ENCODE results near the gene RFTN1.

Gene RFTN1

DNA sequence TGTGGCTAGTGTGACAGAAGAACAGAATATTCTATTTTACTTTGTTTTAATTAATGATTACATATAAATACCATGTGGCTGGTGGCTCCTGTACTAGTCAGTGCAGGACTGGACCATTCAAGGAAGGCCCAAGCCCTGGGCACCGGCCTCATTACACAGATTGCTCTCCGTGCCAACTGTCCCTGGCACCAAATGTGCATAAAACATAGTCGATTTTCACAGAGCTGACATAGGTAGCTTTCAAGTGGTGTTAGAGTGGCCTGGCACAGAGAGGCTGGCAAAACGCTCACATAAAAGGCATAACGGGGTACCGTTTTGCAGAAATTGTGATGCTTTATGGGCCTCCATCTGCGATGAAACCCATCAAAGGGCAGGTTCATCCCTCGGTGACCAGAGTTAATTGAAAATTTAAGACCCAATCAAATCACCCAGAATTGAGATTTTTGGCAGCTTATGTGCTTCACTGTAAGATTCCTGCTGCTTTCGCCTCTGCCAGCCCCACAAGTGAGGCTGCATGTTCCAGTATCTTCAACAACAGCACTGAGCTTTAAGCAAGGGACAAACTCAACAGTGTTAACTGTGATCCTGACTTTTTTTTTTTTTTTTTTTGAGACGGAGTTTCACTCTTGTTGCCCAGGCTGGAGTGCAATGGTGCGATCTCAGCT lies 25.9 kb downstream of the RFTN1 start:
- DNase-seq = no peak

DNA sequence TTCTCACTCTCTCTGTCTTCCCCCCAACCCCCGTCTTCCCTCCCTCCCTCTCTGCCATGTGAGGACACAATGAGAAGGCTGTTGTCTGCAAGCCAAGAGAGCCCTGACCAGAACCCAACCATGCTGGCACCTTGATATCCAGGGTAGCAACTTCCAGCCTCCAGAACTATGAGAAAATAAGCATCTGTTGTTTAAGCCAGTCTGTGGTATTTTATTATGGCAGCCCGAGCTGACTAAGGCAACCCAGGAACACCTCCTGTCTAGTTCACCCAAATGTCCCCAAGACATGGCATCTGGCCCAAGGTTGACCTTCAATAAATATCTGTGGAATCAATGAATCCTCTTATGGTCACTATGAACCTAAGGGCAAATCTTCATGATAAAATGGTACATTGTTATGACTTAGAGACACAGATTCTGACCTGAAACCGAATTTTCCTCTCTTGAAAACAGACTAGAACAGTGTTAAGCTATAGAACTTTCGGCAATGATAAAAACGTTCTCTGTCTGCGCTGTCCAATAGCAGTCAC lies 26.5 kb downstream of the RFTN1 start:
- no peak for DNase-seq

DNA sequence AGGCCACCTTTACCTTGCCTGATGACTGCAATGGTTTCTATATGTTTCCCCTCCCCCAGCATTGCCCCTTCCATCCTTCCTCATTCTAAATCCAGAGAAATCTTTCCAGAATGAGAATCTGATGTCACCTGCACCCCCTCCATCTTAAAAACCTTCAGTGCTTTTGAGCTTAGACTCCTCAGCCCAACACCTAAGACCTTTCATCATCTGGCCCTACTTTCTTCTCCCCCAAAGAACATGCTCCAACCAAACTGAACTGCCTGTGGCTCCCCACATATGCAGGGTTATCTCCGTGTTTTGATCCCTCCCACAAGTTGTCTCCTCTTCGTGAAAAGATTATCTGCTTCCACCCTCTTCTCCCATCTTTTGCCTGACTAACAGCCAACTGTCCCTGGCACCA lies 27.3 kb downstream of the RFTN1 start:
- DNase-seq = no peak

DNA sequence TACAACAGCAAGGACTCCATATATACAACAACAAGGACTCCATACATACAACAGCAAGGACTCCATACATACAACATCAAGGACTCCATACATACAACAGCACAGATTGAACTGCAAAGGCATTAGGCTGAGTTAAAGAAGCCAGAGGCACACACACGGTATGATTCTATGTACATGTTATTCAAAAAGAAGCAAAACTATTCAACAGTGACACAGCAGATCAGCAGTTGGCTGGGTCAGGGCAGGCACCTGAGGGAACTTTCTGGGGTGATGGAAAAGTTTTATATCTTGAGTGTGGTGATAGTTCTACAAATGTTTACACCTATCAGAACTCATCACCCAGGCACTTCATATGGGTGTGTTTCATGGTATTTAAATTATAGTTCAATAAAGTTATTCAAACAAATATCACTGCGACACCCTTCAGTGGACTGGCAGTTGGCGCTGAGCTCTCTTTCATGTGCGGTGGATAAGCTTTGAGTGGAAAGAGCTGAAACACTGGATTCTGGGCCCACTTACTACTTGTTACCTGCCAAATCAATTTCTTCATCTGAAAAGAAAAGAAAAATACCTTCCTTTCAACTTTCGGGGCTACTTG lies 28.0 kb downstream of the RFTN1 start:
- DNase-seq = no peak

DNA sequence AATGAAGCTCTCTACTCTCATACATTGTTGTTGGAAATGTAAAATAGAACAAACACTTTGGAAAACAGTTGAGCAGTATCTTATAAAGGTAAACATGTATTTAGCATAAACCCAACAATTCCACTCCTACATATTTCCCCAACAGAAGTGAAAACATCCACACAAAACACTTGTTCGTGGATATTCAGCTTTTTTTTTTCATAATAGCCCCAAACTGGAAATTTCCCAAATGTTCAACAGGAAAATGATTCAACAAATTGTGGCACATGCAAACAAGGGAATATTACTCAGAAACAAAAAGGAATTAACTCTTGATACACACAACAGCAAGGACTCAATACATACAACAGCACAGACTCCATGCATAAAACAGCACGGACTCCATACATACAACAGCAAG lies 28.5 kb downstream of the RFTN1 start:
- no peak for DNase-seq

DNA sequence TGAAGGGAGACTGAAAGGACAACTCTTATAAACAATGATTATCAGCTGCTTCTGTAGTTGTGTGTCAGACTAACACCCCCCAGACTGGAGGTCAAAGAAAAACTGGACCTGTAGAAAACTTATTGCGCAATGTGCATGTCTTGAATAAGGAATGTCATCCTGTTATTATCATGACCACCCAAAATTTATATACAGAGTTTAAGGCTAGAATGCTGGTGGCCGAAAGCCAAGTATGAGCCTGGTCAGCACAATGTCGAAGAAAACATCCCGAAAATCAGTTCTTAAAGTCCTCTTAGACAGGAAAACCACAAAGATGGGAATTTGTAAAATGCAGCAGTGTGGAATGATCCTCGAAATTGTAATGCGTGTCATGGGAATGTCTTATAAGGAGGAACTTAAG lies 29.3 kb downstream of the RFTN1 start:
- DNase-seq = no peak

DNA sequence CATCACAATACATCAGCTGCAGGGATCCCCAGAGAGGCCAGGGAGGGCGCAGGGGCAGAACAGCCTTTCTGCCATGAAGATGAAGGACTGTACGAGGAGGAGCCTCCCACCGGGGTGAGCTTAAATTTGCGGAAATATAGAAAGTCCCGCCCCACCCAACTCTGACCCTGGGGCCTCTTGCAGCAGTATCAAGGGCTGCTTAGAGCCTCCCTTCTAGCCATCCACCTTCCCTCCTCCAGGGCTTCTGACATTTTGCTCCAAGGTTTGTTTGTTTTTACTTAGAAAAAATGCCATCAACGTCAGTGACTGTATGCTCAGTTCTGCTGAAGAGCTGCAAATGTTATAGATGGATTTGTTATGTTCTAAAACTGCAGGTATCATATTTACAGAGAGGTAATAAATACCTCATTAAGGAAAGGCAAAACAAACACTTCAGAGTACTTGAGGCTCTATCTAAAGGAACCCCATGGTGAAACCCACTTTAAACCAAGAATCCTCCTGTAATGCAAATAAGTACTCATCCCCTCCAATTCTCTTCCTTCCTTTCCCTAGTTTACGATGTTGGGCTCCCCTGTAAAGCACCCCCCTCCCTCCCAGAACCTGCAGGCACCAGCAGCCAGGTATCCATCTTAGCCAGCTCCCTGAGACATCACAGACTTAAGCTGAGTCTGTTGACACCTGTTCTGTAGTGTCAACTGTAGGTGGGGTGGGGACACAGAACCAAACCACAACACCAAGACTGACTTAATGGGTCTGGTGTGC lies 30.5 kb downstream of the RFTN1 start:
- no peak for DNase-seq

DNA sequence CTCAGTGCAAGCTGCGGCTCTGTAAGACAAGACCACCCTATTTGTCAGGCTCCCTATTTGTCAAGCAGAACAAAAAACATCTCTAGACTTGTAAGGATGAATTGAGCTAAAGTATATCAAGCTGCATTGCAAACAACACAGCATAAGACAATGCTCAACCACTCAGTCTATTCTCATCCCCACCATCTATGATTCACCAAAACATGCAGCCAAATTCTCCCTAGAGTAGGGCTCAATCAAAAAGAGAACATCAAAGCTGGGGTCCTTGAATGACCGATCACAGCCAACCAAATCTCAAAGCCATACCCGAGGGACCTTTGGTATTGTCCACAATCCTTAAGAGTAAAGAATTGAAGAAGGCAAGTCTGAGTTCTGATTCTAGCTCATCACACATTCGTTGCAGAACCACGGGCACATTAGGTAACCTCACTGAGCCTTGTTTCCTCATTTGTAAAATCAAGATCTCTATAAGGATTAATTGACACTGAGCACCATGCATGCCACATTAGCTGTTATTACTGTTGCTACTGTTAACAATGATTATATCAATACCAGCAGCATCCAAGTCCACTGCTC lies 31.2 kb downstream of the RFTN1 start:
- DNase-seq = no peak

DNA sequence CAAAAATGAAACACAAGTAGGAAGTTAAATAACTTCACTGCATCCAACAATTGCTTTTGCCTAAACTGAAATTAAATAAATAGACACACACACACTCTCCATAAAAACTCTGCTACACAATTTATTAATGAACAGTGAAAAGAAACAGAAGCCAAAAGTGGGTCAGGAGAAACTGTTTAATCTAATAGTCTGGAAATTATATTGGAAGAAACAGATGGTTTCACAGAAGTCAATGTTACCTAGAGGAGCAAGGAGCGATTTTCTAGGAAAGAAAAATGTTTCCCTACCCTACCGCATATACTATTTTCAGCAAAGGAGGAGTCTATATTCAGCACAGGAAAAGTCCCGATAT lies 32.0 kb downstream of the RFTN1 start:
- no peak for DNase-seq

DNA sequence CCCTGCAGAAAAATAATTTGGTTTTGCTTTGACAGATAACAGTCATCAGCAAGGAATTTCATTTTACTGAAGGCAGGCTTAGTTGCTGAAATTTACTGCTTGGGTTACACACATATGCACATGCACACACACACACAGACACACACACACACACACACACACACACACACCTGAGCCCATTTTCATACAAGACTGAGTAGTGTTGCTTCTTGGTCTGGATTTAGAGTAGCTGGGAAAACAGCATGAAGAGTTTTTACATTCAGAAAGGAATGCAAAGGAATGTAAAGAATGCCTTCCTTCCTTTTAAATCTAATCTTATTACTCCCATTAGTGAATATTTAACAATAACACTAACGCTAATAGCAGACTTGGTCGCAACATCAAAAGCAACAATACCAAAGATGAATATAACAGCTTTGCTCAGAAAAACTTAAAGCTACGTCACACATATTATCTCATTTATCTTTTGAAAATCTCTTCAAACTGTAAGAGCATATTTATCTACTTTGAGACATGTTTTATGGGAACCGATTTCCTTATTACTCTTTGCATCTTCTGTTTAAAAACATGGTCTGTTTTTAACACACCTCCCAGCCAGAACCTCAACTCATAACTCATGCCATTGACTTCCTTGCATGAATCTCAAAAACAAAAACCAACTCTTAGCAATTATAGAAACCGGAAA lies 32.5 kb downstream of the RFTN1 start:
- DNase-seq = no peak

DNA sequence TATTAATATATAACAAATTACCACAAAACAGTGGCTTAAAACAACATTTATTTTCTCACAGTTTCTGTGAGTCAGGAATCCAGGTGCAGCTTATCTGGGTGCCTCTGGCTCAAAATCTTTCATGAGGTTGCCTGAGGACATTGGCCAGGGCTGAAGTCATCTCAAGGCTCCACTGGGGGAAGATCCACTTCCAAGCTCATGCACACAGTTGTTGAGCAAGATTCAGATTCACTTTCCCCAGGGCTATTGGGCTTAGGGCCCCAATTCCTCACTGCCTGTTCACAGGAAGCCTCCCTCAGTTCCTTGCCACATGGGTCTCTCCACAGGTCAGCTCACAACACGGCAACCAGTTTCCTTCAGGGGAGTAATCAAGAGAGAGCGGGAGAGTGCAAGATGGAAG lies 35.0 kb downstream of the RFTN1 start:
- DNase-seq = no peak

DNA sequence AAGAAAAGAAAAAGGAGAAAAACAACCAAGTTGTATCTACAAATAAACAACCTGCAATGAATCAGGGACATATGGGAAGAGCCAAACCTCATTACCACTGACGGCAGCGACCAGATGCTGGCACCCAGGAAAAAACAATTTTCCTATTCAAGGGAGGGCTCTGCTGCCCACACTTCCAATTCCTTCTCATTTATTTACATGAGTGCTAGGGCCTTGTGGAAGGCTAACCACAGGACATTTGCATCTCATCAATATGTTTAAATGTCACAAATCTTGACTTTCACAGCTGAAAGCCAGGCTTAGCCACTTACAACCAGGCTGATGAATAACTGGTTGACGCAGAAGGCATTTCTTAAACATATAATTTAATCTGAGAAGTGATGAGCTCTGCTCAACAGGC lies 36.0 kb downstream of the RFTN1 start:
- no peak for DNase-seq

DNA sequence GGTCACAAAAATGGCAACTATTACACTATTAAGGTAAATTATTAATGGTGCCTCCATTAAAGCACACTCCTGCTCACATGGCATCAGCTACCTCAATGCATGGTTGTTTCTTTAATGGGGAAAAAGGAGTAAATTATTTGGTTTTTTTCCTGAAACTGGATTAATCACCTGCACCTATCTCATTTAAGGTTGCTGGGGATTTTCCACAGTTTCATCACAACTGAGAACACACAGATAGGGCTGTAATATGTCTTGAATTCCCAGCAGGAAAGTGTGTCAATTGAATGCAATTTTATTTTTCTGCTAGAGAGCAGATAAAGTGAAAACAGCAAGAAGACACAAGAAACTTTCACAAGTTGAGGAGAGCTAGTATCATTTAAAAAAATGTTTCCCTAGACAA lies 36.4 kb downstream of the RFTN1 start:
- DNase-seq = no peak

DNA sequence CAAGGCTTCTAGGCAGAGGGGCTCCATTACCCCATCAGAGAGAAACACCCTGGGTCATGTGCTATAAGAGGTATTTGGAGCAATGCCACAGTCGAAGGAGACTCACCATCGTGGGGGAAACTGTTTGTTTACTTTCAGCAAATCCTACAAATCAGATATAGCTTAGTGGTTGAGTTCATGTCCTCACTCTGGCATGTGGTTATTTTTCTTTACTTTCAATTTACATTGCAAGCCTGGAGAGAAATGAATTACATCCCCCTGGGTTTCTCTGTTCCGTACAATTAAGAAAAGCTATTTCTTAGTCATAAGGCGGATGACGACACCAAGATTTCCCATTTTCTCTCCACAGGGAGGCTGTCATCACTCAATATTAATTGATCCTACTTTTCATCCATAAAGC lies 36.9 kb downstream of the RFTN1 start:
- DNase-seq = no peak

DNA sequence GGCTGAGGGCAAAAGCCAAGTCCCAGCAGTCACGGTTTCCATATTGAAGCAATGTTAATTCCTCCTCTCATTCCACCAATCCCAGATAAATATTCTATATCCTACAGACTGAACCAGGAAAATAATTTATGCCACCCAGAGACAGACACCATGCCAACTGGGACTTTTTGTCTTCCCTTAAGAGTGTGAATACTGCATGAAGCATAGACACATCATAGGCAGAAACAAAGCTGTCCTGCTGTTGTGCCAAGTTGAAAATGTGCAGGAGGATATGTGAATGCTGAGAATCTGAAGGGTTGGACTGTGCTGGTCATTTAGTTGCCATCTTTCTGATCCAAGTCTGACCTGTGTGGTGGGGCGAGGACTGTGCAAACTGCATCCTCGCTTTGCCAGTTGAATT lies 37.7 kb downstream of the RFTN1 start:
- DNase-seq = no peak

DNA sequence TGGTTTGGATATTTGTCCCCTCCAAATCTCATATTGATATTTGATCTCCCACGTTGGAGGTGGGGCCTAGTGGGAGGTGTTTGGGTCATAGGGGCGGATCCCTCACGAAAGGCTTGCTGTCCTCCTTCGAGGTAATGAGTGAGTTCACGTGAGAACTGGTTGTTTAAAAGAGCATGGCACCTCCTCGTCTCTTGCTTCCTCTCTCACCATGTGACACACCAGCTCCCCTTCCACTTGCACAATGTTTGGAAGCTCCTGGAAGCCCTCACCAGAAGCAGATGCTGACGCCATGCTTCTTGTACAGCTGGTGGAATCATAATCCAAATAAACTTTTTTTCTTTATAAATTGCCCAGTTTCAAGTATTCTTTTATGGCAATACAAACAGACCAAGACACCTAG lies 38.6 kb downstream of the RFTN1 start:
- no peak for DNase-seq

DNA sequence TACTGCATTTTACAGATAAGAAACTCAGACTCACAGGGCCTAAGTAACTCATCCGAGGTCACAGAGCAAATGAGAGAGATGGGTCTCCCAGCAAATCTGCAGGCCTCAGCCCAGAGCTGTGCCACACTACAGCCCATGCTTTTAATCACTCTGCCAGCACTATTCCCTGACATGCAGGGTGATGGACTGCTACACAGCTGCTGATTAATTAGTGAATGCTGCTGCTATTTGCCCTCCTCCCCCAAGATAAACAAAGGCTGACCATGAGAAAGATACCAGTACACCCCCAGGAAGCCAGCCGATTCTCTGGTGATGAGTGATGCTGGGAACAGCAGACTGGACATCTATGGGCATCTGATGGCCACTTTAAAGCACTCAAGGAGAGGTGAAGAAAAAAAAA lies 39.3 kb downstream of the RFTN1 start:
- DNase-seq = no peak

DNA sequence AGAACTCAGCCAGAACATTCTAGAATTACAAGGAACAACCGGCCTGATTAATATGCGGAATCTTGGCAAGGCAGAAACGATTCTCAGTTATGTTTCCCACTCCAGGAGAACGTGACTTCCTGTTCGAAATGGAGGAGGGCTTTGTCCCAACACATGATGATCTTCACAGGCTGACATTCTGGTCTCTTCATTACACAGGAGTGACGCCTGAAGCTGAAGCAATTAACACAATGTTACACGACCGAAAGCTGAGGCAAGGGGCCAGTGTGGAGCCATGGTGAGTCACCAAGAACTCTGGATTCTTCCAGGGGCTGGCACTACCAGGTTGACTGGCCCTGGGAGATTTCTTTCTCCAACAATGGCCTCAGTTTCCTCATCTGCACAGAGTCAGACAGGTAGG lies 40.9 kb downstream of the RFTN1 start:
- DNase-seq = no peak

DNA sequence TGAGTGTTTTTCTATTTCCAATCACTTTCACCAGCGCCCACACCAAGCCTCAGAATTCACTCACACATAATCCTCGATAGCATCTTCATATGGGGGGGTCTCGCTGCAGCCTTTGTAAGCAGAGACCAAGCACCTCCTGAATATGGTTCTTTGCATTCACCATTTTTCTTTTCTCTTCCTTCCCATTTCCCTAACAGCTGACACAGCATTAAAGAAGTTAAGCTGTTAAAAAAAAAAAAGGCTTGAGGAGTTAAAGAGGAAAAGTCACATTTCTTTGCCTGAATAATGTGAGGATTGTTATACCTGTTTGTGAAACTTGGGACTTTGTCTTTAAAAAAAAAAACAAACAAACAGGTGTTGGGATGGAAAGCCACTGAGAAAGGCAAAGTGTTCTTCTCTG lies 41.6 kb downstream of the RFTN1 start:
- DNase-seq = no peak

DNA sequence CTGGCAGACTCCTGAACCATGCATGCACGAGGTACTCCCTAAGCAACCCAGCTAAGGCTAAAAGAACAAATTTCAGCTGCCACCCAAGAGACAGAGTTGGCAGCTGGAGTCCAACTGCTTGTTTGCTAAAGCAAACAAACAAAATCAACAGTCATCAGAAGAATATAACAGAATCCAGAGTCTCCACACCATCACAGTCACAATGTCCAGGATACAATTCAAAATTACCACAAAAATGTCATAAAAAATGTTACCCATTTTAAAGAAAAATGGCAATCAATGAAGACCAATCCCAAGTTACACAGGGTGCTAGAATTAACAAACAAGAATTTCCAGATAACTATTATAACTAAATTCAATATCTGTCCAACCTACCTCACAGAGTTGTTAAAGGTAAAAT lies 42.9 kb downstream of the RFTN1 start:
- no peak for DNase-seq

DNA sequence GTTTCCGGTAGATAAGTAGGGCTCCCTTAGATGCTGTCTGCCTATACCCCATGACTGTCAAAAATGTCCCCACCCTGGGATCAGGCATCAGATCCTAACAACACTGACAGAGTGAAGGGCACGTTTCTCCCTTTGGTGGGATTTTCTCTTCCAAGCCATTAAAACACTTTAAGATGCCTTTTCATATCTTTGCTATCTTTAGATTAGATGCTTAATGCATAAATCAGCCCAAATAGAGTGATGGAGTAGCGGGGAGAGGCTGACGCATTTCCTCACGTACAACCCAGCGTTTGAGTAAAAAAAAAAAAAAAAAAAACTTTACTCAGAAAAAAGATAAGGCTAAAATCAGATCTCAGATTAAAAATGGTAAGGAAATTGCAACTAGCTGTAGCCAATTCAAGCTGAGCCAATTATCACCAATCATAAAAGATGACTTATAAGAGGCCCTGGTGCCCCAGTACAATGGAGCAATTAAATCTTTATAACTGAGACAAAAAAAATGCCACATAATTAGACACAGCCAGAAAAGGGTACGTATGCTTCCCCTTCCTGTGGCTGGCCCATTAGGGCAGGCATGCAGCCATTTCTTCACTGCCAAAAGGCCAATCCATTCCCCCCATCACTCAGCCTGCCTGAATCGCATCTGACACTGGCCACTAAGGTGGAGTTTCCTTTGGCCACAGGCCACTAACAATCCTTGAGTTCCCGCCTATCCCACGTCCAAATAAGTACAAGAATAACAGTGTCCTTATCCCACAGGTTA lies 45.0 kb downstream of the RFTN1 start:
- DNase-seq = no peak

DNA sequence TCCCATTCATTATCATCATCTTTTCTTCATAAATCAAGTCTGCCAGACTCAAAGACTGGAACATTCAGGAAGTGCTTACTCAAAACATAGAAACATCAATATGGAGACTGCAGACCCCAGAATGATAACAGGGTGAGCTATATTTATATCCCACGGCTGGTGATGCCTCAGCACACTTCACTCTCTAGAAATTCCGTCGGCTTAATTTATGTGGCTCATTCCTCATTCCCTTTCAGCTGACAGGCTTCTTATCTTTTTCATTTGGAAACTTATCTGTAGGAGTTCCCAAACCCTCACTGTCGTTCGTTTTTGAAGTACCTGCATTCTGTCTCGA lies 45.5 kb downstream of the RFTN1 start:
- no peak for DNase-seq

Measured in right kidney (tissue), 1 donor.